ENCODE results near the gene STX19. TPM values are rescaled to one million over a fixed set of nuclear protein-coding genes. Genes with fewer than 3 reads are reported as not detected.

Gene STX19
- total and polyA plus RNA-seq, 9 donors = 0.31 to 0.46 (median 0.35) TPM; not detected in 6

DNA sequence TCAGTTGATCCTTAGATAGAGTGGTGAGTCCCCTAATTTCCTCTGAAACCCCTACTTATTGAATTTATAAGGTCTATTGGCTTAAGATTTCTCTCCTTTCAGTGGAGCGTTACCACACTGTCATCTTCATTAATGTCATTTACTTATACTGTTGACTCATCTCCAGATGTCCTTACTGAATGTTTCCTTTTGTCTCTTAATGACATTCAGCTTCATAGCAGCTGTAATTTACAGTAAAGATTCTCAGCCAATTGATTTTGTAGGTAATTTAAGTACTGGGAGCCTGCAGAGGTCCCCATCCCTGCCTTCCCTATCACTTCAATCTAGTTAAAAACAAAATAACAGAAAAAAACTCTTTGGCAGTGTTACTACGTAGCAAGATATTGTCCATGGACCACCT, 18.8 kb downstream of the STX19 start:
- no peak for DNase-seq
- no peak overlapping the region for H3K27ac ChIP-seq
- 94 to 97% (median 95%) methylated on average over 2 of the region's 2 CpGs for WGBS, 3 donors
- H3K9me3 ChIP-seq = no peaks in the 10 kb centered on the region
- intact Hi-C loops (cut with DNase I) = loop anchor here in 1 of 4 donors (10.0 kb wide), 1 partner anchor 55 kb away; the partner anchor contains the start of genes DHFR2 and NSUN3
- no peak overlapping the region for H3K4me3 ChIP-seq
- no peaks in the 10 kb centered on the region for H3K36me3 ChIP-seq
- H3K4me1 ChIP-seq (ENCODE audit: insufficient read depth) = no peaks in the 10 kb centered on the region
- TF ChIP-seq EP300 (IDR thresholded peaks at IDR 0.05) (no peak), POLR2A (IDR thresholded peaks at IDR 0.05) (no peak)
- TF ChIP-seq, protein P1, sequence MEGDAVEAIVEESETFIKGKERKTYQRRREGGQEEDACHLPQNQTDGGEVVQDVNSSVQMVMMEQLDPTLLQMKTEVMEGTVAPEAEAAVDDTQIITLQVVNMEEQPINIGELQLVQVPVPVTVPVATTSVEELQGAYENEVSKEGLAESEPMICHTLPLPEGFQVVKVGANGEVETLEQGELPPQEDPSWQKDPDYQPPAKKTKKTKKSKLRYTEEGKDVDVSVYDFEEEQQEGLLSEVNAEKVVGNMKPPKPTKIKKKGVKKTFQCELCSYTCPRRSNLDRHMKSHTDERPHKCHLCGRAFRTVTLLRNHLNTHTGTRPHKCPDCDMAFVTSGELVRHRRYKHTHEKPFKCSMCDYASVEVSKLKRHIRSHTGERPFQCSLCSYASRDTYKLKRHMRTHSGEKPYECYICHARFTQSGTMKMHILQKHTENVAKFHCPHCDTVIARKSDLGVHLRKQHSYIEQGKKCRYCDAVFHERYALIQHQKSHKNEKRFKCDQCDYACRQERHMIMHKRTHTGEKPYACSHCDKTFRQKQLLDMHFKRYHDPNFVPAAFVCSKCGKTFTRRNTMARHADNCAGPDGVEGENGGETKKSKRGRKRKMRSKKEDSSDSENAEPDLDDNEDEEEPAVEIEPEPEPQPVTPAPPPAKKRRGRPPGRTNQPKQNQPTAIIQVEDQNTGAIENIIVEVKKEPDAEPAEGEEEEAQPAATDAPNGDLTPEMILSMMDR (IDR thresholded peaks at IDR 0.05) = no peak
- no peaks in the 10 kb centered on the region for H3K27me3 ChIP-seq

- Histone ChIP-seq H3K27ac (no peak overlapping the region), H3K4me1 (ENCODE audit: insufficient read depth) (no peaks in the 10 kb centered on the region), H3K27me3 (no peaks in the 10 kb centered on the region), H3K36me3 (no peaks in the 10 kb centered on the region), H3K9me3 (no peaks in the 10 kb centered on the region), H3K4me3 (no peak overlapping the region)
- intact Hi-C loops (cut with DNase I) = loop anchor here in 1 of 4 donors (10.0 kb wide), 1 partner anchor 57 kb away; the partner anchor contains the start of genes DHFR2 and NSUN3
- WGBS, 3 donors = 88 to 96% (median 88%) methylated on average over 2 of the region's 2 CpGs
- TF ChIP-seq EP300 (IDR thresholded peaks at IDR 0.05) = no peak
- TF ChIP-seq POLR2A (IDR thresholded peaks at IDR 0.05) = no peak
- TF ChIP-seq, protein P1 (IDR thresholded peaks at IDR 0.05) = no peak
- no peak for DNase-seq
Measured at GRCh38 chr3:94008253-94008652, 20.1 kb downstream of the STX19 start.

DNA sequence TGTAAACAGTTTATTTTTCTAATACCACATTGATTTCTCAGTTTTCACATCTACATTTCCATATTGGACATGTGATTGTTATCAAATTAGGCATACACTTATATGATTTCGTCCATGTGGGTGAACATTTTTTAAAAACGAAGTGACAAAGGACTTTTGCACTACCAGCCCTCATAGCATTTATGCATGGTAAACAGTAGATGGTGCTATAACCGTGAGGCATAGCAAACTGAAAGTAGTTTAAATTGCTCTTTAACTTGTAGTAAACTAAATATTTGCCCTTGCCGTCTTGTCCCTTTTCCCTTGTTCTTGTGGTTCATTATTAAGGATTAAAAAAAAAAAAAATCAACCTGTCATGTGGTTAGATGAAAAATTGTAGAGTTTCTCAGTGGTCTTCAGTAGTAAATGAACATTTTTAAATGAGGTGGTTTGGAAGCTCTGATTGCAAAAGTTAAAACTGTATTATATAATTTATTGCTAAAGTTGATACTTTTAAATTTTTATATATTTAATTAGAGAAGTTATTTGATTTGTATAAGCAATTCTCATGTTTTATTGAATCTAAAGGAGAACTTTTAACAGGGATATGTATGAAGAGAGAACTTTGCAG, 24.0 kb downstream of the STX19 start:
- no peaks in the 10 kb centered on the region for H3K9me3 ChIP-seq
- H3K36me3 ChIP-seq = no peaks in the 10 kb centered on the region
- intact Hi-C loops (cut with DNase I) = loop anchor here in 1 of 4 donors (10.0 kb wide), 1 partner anchor 60 kb away; the partner anchor contains the start of genes DHFR2 and NSUN3
- no peak for DNase-seq
- H3K27me3 ChIP-seq = no peaks in the 10 kb centered on the region
- TF ChIP-seq EP300 (IDR thresholded peaks at IDR 0.05) (no peak), POLR2A (IDR thresholded peaks at IDR 0.05) (no peak)
- TF ChIP-seq, protein P1 (IDR thresholded peaks at IDR 0.05) = peak; percentile 38 to 58 (median 56)
- H3K4me1 ChIP-seq (ENCODE audit: insufficient read depth) = peaks cover 1% of the 10 kb centered on the region
- H3K27ac ChIP-seq = no peak overlapping the region
- H3K4me3 ChIP-seq = peak overlapping the region; percentile 6
- 2 to 3% (median 2%) methylated on average over 4 of the region's 4 CpGs for WGBS, 3 donors

DNA sequence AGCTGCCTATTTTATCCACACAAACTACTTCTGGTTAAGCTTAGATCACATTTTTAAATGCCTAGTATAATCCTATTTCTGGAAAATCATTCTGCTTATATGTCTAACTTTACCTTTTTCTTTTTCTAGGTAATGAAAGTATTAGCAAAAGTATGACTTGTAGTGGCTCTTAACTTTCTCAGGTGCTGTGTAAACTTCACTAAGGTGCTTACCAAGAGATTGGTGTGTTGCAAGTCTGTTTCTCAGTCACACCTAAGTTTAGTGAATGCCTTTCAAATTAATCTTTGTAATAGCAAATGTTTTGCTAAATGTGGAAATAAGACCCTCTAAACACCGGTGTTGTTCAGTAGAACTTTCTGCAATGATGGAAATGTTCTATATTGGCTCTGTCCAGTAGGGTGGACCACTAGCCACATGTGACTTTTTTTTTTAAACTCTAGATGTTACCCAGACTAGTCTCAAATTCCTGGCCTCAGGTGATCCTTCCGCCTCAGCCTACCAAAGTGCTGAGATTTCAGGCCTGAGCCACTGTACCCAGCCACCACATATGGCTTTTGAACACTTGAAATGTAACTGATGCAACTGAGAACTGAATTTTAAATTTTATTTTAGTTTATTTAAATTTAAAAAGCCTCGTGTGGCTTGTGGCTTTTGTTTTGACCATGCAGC, 26.4 kb downstream of the STX19 start:
- Histone ChIP-seq H3K36me3 (no peaks in the 10 kb centered on the region), H3K9me3 (no peaks in the 10 kb centered on the region), H3K4me1 (ENCODE audit: insufficient read depth) (peaks cover 1% of the 10 kb centered on the region), H3K4me3 (no peak overlapping the region), H3K27me3 (no peaks in the 10 kb centered on the region), H3K27ac (no peak overlapping the region)
- DNase-seq = no peak
- WGBS, 3 donors = 66 to 70% (median 67%) methylated on average over 3 of the region's 3 CpGs
- TF ChIP-seq, protein P1 (IDR thresholded peaks at IDR 0.05) = no peak
- TF ChIP-seq POLR2A (IDR thresholded peaks at IDR 0.05) = no peak
- TF ChIP-seq EP300 (IDR thresholded peaks at IDR 0.05) = no peak
- intact Hi-C loops (cut with DNase I) = loop anchor here in 1 of 4 donors (10.0 kb wide), 1 partner anchor 63 kb away; the partner anchor contains the start of genes DHFR2 and NSUN3
